Measurements from ENCODE around the gene MRPS25. TPM values are rescaled to one million over a fixed set of nuclear protein-coding genes. Genes with fewer than 3 reads are reported as not detected.

Gene MRPS25
- total RNA-seq, 4 donors from 2014 or later = 63.3 to 91.6 (median 79.8) TPM

DNA sequence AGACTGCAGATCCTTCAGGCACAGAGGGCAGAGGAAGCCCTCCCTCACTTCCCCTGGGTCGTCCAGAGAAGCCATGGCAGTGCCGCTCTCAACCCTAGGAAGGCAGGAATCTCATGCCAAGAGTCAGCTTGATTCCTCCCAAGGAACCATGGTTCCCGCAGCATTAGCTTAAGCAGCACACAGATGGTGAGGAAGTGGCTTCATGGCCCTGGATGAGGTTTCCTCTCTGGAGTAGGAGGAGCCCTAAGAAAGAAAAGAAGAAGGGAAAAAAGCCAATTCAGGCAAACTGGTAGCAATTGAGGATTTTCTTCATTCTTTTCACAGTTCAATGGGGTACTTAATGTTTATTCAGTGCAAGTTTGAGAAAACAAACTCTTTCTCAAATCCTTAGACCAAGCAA lies 30.9 kb upstream of the MRPS25 start:
- Histone ChIP-seq H3K27me3 (no peaks in the 10 kb centered on the region), H3K4me1 (peaks cover 27 to 36% of the 10 kb centered on the region in 2 donors), H3K4me3 (replicated peaks in 1 of 3) (no peak overlapping the region), H3K9me3 (no peaks in the 10 kb centered on the region), H3K36me3 (peaks cover 7 to 10% of the 10 kb centered on the region in 2 donors), H3K27ac (peak overlapping the region; percentile 71 to 84 (median 72))
- TF ChIP-seq, protein P1, sequence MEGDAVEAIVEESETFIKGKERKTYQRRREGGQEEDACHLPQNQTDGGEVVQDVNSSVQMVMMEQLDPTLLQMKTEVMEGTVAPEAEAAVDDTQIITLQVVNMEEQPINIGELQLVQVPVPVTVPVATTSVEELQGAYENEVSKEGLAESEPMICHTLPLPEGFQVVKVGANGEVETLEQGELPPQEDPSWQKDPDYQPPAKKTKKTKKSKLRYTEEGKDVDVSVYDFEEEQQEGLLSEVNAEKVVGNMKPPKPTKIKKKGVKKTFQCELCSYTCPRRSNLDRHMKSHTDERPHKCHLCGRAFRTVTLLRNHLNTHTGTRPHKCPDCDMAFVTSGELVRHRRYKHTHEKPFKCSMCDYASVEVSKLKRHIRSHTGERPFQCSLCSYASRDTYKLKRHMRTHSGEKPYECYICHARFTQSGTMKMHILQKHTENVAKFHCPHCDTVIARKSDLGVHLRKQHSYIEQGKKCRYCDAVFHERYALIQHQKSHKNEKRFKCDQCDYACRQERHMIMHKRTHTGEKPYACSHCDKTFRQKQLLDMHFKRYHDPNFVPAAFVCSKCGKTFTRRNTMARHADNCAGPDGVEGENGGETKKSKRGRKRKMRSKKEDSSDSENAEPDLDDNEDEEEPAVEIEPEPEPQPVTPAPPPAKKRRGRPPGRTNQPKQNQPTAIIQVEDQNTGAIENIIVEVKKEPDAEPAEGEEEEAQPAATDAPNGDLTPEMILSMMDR (IDR thresholded peaks at IDR 0.05) = no peak
- no peak for TF ChIP-seq POLR2A (IDR thresholded peaks at IDR 0.05)
- intact Hi-C loops (cut with DNase I) = no loop called here
- 30 to 59% methylated on average over 3 of the region's 3 CpGs for whole genome bisulfite sequencing, 2 donors
- peak; percentile 33 to 34 for DNase-seq

DNA sequence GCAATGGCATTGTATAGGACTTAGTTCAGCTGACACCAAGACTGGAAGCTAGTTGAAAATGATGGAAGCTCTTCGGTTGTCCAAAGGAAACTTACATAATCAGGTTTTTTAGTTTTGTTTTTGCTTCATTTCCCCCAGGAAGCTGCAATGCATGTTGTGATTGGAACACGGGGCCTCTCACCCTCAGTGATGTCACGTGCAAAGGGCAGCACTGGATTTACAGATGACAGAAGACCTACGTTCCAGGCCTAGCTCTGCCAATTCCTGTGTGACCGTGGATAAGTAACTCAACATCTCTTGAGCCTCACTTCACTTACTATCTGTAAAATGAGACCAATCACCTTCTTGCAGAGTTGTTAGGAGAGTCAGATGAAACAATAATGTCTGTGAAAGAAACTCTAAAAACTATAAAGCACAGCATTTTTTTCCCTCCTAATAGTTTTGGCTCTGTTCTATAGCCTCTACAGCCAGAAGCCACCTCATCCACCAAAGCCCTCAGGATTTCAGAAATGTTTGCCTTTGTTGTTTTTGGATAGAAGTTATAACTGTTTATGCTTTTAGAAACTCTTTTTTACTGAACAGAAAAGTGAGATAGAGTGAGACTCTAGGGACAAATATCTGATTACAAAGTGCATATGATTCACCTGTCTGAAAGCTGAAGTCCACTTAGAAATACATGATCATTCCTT lies 29.2 kb upstream of the MRPS25 start:
- intact Hi-C loops (cut with DNase I) = no loop called here
- no peak for TF ChIP-seq POLR2A (IDR thresholded peaks at IDR 0.05)
- TF ChIP-seq, protein P1 (IDR thresholded peaks at IDR 0.05) = no peak
- H3K4me3 ChIP-seq (replicated peaks in 1 of 3) = no peak overlapping the region
- WGBS, 2 donors = 65 to 85% methylated on average over 5 of the region's 5 CpGs
- DNase-seq = no peak
- no peaks in the 10 kb centered on the region for H3K27me3 ChIP-seq
- H3K9me3 ChIP-seq = no peaks in the 10 kb centered on the region
- H3K27ac ChIP-seq = peak overlapping the region in 2 of 3 donors; percentile 71 to 84
- peaks cover 14 to 18% of the 10 kb centered on the region in 2 donors for H3K36me3 ChIP-seq
- H3K4me1 ChIP-seq = peaks cover 27 to 31% of the 10 kb centered on the region in 2 donors

DNA sequence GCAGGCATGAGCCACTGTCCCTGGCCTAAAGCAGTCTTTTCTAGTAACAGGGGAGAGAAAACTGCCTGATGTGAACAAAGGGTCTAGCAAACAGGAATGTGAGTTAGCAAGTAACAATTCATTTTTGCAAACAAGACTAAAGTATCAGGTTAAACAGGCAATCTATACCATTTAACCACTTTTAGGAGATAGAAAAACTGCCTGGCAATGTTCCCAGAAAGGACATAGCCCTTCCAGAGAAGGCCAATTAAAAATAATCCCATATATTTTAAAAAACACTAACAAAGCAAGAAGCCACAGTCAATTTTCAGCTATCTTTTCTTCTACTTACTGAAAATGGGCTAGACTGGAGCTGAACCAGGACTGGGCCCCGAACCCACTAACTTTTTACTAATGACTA lies 27.6 kb upstream of the MRPS25 start:
- no peaks in the 10 kb centered on the region for H3K27me3 ChIP-seq
- H3K9me3 ChIP-seq = no peaks in the 10 kb centered on the region
- intact Hi-C loops (cut with DNase I) = no loop called here
- H3K4me3 ChIP-seq (replicated peaks in 1 of 3) = no peak overlapping the region
- no peak for DNase-seq
- 79 to 91% methylated on average over 1 of the region's 1 CpG for WGBS, 2 donors
- H3K27ac ChIP-seq = no peak overlapping the region
- H3K36me3 ChIP-seq = peaks cover 18 to 22% of the 10 kb centered on the region in 2 donors
- H3K4me1 ChIP-seq = peaks cover 27% of the 10 kb centered on the region in 2 donors
- TF ChIP-seq, protein P1 (IDR thresholded peaks at IDR 0.05) = no peak
- no peak for TF ChIP-seq POLR2A (IDR thresholded peaks at IDR 0.05)

DNA sequence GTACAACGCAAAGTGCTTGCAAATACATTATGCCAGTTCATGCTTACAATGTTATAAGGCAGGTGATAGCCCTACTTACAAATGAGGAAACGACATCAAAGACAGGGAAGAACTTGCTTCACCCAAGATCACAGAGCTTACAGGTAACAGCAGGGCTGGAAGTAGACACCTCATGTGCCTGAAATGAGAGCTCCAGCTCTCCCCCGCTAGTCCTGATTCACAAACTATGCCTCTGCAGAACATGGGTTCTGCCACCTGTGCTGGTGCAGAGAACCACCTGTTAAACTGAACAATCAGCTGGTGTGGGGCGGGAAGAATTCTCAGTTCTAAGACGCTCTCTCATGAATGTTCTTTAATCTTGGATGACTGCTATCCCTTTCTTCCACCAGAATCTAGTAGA lies 26.5 kb upstream of the MRPS25 start:
- 85 to 97% methylated on average over 5 of the region's 5 CpGs for WGBS, 2 donors
- intact Hi-C loops (cut with DNase I) = no loop called here
- peaks cover 16% of the 10 kb centered on the region in 2 donors for H3K4me1 ChIP-seq
- H3K9me3 ChIP-seq = no peaks in the 10 kb centered on the region
- no peaks in the 10 kb centered on the region for H3K27me3 ChIP-seq
- TF ChIP-seq, protein P1 (IDR thresholded peaks at IDR 0.05) = no peak
- no peak for TF ChIP-seq POLR2A (IDR thresholded peaks at IDR 0.05)
- no peak for DNase-seq
- no peak overlapping the region for H3K27ac ChIP-seq
- no peak overlapping the region for H3K4me3 ChIP-seq (replicated peaks in 1 of 3)
- H3K36me3 ChIP-seq = peaks cover 18 to 22% of the 10 kb centered on the region in 2 donors

DNA sequence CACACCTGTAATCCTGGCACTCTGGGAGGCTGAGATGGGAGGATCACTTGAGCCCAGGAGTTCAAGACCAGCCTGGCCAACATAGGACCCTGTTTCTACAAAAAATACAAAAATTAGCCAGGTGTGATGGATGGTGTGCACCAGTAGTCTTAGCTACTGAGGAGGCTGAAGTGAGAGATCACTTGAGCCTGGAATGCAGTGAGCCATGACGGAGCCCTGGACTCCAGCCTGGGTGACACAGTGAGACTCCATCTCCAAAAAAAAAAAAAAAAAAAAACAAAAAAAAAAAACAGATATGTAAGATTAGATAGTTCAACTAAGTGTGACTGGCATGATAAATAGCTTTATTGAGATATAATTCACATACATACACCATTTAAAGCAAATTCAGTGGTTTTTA lies 24.1 kb upstream of the MRPS25 start:
- intact Hi-C loops (cut with DNase I) = no loop called here
- Histone ChIP-seq H3K36me3 (peaks cover 23 to 36% of the 10 kb centered on the region in 2 donors), H3K4me3 (replicated peaks in 1 of 3) (no peak overlapping the region), H3K4me1 (peaks cover 0 to 4% of the 10 kb centered on the region in 2 donors), H3K27me3 (no peaks in the 10 kb centered on the region), H3K9me3 (no peaks in the 10 kb centered on the region), H3K27ac (peak overlapping the region in 2 of 3 donors; percentile 3 to 19)
- TF ChIP-seq, protein P1 (IDR thresholded peaks at IDR 0.05) = no peak
- TF ChIP-seq POLR2A (IDR thresholded peaks at IDR 0.05) = no peak
- WGBS, 2 donors = 27 to 40% methylated on average over 1 of the region's 1 CpG
- peak; percentile 63 to 77 for DNase-seq

Measured in thyroid gland (tissue), 4 donors.